GM12878 (cell line): ENCODE data around the gene HEBP1.

Experiments
- CBX5 ChIP-seq: sonication (generic); IDR thresholded peaks from 2 replicates; pipeline ENCODE4 v1.6.1; 2016; ENCODE audit warnings: low read depth, moderate library complexity, mild to moderate bottlenecking, inconsistent platforms
- NR2C2 ChIP-seq: IDR thresholded peaks from 2 replicates; pipeline ENCODE4 v1.6.1; 2011; ENCODE audit warnings: borderline replicate concordance, low read depth; ENCODE audit not compliant: control insufficient read depth, insufficient read length
- POLR2A ChIP-seq: IDR thresholded peaks from 2 replicates; pipeline ENCODE4 v1.6.1; 2011; ENCODE audit warnings: low read depth, mild to moderate bottlenecking, low read length
- TAF1 ChIP-seq: IDR thresholded peaks from 2 replicates; pipeline ENCODE4 v1.6.1; 2011; ENCODE audit warnings: mild to moderate bottlenecking, low read depth, low read length, borderline replicate concordance
- TCF12 ChIP-seq: IDR thresholded peaks from 2 replicates; pipeline ENCODE4 v1.6.1; 2011; ENCODE audit warnings: low read depth, mild to moderate bottlenecking, low read length
- TF ChIP-seq, protein P1 (sequence below), 3 experiments: IDR thresholded peaks in 2 of 3; conservative IDR thresholded peaks in 1 of 3; 2 replicates each; pipeline ENCODE4 v1.5.1; 2011; ENCODE audit warnings: low read depth in 3 of 3, low read length in 3 of 3, mild to moderate bottlenecking in 3 of 3, control low read depth in 2 of 3, moderate library complexity in 2 of 3, inconsistent platforms in 1 of 3, mixed read lengths in 1 of 3; ENCODE audit not compliant: control insufficient read depth in 2 of 3, insufficient read depth in 1 of 3; ENCODE audit errors: extremely low read depth in 1 of 3
- TF ChIP-seq, protein P2 (sequence below): IDR thresholded peaks from 2 replicates; pipeline ENCODE4 v1.6.1; 2012; ENCODE audit warnings: improper control_type of control experiment, low read depth, low read length; ENCODE audit not compliant: insufficient replicate concordance
- TF ChIP-seq, protein P3 (sequence below): IDR thresholded peaks from 2 replicates; pipeline ENCODE4 v1.6.1; 2011; ENCODE audit warnings: low read depth, low read length, improper control_type of control experiment, borderline replicate concordance
- TF ChIP-seq, protein P4 (sequence below): fragments of 450-650 bp; IDR thresholded peaks from 2 replicates; pipeline ENCODE4 v1.6.1; 2017; ENCODE audit warnings: mild to moderate bottlenecking

DNA sequence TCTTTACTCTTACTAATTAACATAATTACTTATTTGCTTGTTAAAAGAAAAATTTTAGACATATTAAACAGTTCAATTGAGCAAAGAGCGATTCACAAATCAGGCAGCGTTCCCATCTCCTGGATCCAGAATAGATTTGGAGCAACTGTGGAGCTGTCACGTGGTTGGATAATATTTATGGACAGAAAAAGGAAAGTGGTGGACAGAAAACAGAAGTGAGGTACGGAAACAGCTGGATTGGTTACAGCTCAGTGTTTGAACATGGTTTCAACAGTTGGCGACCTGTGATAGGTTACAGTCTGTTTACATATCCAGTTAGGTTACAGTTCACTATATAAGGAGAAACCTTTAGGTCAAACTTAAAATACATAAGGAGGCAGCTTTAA, 24.5 kb upstream of the HEBP1 start:
- TF ChIP-seq NR2C2 (no peak), TAF1 (no peak), CBX5 (no peak), POLR2A (no peak), TCF12 (no peak)
- TF ChIP-seq, protein P1, sequence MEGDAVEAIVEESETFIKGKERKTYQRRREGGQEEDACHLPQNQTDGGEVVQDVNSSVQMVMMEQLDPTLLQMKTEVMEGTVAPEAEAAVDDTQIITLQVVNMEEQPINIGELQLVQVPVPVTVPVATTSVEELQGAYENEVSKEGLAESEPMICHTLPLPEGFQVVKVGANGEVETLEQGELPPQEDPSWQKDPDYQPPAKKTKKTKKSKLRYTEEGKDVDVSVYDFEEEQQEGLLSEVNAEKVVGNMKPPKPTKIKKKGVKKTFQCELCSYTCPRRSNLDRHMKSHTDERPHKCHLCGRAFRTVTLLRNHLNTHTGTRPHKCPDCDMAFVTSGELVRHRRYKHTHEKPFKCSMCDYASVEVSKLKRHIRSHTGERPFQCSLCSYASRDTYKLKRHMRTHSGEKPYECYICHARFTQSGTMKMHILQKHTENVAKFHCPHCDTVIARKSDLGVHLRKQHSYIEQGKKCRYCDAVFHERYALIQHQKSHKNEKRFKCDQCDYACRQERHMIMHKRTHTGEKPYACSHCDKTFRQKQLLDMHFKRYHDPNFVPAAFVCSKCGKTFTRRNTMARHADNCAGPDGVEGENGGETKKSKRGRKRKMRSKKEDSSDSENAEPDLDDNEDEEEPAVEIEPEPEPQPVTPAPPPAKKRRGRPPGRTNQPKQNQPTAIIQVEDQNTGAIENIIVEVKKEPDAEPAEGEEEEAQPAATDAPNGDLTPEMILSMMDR (IDR thresholded peaks at IDR 0.05 in 2 of 3, conservative IDR thresholded peaks at IDR 0.05 in 1 of 3; ENCODE audit: control insufficient read depth in 2 of 3, extremely low read depth in 1 of 3, insufficient read depth in 1 of 3, low read depth in 3 of 3, low read length in 3 of 3): no peak
- TF ChIP-seq, protein P2, sequence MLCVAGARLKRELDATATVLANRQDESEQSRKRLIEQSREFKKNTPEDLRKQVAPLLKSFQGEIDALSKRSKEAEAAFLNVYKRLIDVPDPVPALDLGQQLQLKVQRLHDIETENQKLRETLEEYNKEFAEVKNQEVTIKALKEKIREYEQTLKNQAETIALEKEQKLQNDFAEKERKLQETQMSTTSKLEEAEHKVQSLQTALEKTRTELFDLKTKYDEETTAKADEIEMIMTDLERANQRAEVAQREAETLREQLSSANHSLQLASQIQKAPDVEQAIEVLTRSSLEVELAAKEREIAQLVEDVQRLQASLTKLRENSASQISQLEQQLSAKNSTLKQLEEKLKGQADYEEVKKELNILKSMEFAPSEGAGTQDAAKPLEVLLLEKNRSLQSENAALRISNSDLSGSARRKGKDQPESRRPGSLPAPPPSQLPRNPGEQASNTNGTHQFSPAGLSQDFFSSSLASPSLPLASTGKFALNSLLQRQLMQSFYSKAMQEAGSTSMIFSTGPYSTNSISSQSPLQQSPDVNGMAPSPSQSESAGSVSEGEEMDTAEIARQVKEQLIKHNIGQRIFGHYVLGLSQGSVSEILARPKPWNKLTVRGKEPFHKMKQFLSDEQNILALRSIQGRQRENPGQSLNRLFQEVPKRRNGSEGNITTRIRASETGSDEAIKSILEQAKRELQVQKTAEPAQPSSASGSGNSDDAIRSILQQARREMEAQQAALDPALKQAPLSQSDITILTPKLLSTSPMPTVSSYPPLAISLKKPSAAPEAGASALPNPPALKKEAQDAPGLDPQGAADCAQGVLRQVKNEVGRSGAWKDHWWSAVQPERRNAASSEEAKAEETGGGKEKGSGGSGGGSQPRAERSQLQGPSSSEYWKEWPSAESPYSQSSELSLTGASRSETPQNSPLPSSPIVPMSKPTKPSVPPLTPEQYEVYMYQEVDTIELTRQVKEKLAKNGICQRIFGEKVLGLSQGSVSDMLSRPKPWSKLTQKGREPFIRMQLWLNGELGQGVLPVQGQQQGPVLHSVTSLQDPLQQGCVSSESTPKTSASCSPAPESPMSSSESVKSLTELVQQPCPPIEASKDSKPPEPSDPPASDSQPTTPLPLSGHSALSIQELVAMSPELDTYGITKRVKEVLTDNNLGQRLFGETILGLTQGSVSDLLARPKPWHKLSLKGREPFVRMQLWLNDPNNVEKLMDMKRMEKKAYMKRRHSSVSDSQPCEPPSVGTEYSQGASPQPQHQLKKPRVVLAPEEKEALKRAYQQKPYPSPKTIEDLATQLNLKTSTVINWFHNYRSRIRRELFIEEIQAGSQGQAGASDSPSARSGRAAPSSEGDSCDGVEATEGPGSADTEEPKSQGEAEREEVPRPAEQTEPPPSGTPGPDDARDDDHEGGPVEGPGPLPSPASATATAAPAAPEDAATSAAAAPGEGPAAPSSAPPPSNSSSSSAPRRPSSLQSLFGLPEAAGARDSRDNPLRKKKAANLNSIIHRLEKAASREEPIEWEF: no peak
- TF ChIP-seq, protein P3, sequence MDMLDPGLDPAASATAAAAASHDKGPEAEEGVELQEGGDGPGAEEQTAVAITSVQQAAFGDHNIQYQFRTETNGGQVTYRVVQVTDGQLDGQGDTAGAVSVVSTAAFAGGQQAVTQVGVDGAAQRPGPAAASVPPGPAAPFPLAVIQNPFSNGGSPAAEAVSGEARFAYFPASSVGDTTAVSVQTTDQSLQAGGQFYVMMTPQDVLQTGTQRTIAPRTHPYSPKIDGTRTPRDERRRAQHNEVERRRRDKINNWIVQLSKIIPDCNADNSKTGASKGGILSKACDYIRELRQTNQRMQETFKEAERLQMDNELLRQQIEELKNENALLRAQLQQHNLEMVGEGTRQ: no peak
- TF ChIP-seq, protein P4, sequence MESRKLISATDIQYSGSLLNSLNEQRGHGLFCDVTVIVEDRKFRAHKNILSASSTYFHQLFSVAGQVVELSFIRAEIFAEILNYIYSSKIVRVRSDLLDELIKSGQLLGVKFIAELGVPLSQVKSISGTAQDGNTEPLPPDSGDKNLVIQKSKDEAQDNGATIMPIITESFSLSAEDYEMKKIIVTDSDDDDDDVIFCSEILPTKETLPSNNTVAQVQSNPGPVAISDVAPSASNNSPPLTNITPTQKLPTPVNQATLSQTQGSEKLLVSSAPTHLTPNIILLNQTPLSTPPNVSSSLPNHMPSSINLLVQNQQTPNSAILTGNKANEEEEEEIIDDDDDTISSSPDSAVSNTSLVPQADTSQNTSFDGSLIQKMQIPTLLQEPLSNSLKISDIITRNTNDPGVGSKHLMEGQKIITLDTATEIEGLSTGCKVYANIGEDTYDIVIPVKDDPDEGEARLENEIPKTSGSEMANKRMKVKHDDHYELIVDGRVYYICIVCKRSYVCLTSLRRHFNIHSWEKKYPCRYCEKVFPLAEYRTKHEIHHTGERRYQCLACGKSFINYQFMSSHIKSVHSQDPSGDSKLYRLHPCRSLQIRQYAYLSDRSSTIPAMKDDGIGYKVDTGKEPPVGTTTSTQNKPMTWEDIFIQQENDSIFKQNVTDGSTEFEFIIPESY: no peak
